ENCODE results near the gene ALPP. TPM values are rescaled to one million over a fixed set of nuclear protein-coding genes. Genes with fewer than 3 reads are reported as not detected.

Gene ALPP
- total RNA-seq, result not detected in 2 replicates

GRCh38 chr2:232378735-232379151 is at the start of gene ALPP:
Gene ALPP, plus strand, starts transcription at chr2:232378751. Its CDS starts 52 bp downstream, at chr2:232378803.

GRCh38 chr2:232406556-232407310 is 28.2 kb downstream of the ALPP start, which contains the start of gene ALPG:
Gene ALPG, plus strand, starts transcription at chr2:232406844. Its CDS starts 51 bp downstream, at chr2:232406895.

Other genes with a start within 250 kb of the ALPP start
- gene ALPG, start 28.1 kb downstream of the ALPP start, total RNA-seq, result not detected in 2 replicates
- not detected in 2 replicates for gene ALPI, start 77.4 kb downstream of the ALPP start, total RNA-seq
- not detected in 2 replicates for gene ECEL1, start 109.1 kb downstream of the ALPP start, total RNA-seq
- not detected in 2 replicates for gene PRSS56, start 141.6 kb downstream of the ALPP start, total RNA-seq
- not detected in 2 replicates for gene CHRND, start 147.4 kb downstream of the ALPP start, total RNA-seq
- not detected in 2 replicates for gene CHRNG, start 160.9 kb downstream of the ALPP start, total RNA-seq
- gene TIGD1, start 171.8 kb downstream of the ALPP start, total RNA-seq, result 1.1 and 2.2 TPM in 2 replicates
- 86.3 and 104 TPM in 2 replicates for gene EIF4E2, start 171.9 kb downstream of the ALPP start, total RNA-seq

Data from airway epithelial cell (primary cell).